Measurements from ENCODE around the gene MAML3. TPM values are rescaled to one million over a fixed set of nuclear protein-coding genes. Genes with fewer than 3 reads are reported as not detected.

MAML3 gene
- total RNA-seq, 1 donor from 2014 or later: 13.9 TPM

- DNase-seq (ENCODE audit: low spot score): no peak
Observed at GRCh38 chr4:140126261-140126660, 27.7 kb downstream of the MAML3 start.

DNA sequence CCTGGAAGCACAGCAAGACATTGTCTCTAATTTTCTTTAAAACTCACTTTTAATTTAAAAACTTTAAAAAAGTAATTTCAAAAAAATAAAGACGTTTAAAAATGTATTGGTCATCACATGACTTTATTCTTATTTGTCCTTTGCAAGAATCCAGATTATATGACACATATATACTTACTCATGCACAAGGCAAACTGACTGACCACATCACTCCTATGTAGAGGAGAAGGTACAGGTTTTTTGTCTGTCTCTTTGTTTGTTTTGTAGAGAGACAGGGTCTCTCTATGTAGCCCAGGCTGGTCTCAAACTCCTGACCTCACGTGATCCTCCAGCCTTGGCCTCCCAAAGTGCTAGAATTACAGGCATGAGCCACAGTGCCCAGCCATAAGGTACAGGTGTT lies 28.6 kb downstream of the MAML3 start:
- no peak for DNase-seq (ENCODE audit: low spot score)

DNA sequence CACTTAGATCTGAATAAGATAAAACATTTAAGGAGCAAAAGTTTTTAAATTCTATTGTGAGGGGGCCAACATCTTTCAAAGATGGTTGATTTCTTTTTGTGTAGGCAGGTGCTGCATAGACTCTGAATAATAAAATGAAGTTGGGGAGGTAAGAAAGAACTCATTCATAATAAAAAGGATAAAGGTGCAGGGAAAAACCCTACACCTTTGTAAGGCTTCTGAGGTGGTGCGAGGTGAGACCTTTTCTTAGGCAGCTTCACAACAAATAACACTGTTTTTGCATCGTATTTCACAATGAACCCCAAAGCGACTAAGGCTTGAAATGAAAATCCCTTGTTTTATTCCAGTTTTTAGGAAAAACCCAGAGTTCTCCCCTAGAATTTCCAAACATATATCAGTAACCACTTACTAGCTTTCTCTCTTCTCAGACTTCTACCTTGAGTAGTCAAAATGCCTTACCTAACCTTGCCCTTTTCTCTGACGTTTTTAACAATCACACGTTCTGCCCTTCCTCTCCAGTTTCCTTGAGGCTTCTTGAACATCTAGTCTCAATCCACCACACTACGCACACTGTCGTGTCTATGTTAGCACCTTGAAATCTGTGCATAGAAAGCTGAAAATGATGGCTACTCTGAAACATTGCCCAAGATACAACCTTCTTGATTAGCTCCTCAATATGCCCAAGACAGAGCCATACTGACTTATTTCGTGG lies 30.2 kb downstream of the MAML3 start:
- no peak for DNase-seq (ENCODE audit: low spot score)

- DNase-seq (ENCODE audit: low spot score): no peak
Observed at GRCh38 chr4:140122891-140123290, 31.1 kb downstream of the MAML3 start.

- no peak for DNase-seq (ENCODE audit: low spot score)
Observed at GRCh38 chr4:140121646-140122045, 32.3 kb downstream of the MAML3 start.

DNA sequence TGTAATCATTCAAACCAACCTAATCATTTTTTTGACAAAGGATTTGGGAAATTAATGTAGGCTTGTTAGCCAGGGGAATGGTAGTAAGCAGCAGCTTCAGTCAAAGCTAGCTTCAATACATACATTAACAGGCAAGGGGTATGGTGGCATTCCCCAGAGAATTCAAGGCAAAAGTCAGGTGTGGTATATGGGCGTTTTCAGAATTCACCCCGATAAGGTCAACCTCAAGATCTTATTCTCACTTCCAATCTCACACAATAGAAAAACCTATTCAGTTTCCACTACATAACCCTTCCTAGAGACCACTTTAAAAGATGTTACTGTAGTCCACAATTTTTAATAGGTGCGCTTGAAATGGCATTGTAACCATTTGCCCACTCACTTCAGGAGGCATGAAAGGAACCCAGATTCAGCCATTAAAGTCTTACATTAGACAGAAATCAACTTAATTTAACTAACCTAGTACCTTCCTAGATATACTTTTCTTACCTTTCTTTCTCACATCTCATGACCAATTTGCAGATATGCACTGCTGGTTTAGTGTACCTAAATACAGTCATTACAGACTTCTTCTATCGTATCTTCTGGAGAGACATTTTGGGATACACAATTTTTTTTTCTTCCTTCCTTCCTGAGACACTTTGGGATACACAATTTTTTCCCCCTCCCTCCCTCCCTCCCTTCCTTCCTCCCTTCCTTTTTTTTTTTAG lies 34.9 kb downstream of the MAML3 start:
- DNase-seq (ENCODE audit: low spot score): no peak

GRCh38 chr4:140117947-140118346 lies 36.0 kb downstream of the MAML3 start:
- DNase-seq (ENCODE audit: low spot score): no peak

- DNase-seq (ENCODE audit: low spot score): no peak
Observed at GRCh38 chr4:140116442-140117104, 37.4 kb downstream of the MAML3 start.

DNA sequence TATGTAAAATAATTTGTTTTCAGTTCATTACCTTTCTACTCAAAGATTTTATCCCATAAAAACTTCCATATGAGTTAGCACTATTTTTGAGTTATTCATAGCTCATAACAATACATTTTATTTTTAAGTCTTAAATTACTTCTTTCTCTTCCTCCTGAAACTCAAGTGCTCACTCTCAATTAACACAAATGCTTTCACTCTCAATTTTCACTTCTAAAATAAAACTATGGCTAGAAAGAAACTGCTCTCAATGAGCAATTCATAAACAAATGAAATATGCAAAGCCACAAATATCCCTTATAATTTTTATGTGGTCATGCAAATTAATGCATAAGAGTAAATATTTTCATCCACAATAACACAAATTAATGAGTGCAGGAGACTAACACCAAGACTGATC lies 38.8 kb downstream of the MAML3 start:
- DNase-seq (ENCODE audit: low spot score): no peak

DNA sequence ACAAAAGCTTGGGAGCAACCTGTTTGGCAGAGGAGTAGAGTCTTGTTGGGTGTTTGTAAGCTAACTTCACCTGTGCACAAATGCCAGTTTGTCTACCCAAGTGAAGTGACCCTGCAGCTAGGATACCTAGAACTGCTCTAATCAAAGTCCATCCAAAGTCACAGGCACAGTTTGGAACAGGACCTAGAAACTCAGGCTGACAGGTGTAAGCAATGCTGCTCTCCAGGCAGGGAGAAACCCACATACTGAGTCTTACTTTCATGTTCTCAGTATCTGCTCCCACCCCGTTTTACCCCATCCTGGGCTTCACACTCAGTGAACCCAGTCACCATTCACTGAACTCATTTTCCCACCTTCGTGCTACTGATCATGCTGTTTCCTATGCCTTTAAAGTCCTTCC lies 40.3 kb downstream of the MAML3 start:
- DNase-seq (ENCODE audit: low spot score): no peak

GRCh38 chr4:140112576-140112975 lies 41.4 kb downstream of the MAML3 start:
- no peak for DNase-seq (ENCODE audit: low spot score)

- DNase-seq (ENCODE audit: low spot score): no peak
Observed at GRCh38 chr4:140111256-140111655, 42.7 kb downstream of the MAML3 start.

DNA sequence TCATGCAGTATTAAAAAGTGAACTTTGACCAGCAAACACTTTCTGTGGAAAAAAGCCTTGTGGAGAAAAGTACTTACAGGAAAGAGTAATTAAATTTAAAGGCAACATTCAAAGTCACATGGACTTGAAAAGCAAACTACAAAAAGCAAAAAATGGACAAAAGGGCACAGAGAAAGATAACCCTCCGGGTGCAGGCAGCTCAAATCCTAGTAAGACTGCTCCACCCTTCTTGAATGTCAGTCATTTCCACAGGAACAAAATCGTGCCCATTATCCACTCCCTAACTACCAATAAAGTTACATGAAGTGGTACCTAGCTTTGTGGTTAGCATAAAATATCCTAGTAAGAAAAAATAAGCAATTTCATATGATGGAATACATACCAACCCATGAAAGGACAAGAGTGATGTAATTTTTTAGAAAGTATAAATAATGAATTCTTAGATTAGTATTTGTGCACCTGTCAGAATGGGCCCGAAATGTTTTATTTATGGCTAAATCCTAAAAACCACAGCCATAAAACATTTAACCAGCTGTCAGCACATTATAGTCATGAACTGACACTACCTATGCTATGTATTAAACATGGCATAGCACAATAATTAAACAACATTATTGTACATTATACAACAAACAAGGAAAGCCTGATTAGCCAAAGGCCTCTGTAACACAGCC lies 43.3 kb downstream of the MAML3 start:
- DNase-seq (ENCODE audit: low spot score): no peak

- DNase-seq (ENCODE audit: low spot score): no peak
Observed at GRCh38 chr4:140109737-140110136, 44.2 kb downstream of the MAML3 start.

- DNase-seq (ENCODE audit: low spot score): no peak
Observed at GRCh38 chr4:140109292-140109691, 44.7 kb downstream of the MAML3 start.

DNA sequence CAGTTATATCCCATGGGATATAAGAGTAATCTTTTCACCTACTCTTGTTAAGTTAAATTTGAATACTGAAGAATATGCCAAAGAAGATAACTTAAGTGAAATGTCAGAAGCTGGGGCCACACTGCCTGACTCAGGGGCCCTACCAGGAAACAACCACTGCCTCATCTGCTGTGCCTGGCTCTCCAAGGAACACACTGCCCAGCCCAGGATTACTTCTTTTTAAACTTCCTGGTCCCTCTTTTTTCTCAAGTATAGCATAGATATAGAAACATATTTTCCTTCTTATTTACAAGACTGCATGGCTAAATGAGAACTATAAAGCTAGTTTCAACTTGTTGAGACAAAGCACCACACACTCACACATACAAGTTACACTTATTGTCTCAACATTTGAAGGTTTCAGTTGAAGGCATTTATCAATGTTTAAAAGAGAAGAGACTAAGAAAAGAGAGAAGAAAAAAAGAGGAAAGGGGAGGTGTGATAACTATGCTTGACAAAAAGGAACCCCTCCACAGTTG lies 45.2 kb downstream of the MAML3 start:
- DNase-seq (ENCODE audit: low spot score): no peak

DNA sequence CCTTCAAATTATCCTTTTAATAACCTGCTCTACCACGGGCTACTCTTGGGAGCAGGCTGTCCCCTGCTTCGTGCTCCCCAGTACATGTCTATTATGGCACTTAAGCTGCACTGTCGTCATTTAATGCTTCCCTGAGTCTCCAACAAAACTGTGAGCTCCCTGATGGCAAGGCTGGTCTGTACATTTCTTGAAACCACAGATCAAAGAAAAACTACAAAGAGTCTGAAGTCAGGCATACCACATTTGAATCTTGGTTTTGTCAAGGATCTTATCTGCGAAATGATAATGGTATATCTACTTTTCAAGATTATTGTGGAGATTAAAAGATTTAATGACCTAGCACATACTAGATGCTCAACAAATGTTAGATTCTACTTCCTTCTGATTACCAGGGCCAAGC lies 45.7 kb downstream of the MAML3 start:
- DNase-seq (ENCODE audit: low spot score): no peak

GRCh38 chr4:140106289-140106844 lies 47.6 kb downstream of the MAML3 start:
- no peak for DNase-seq (ENCODE audit: low spot score)

GRCh38 chr4:140105436-140105835 lies 48.5 kb downstream of the MAML3 start:
- DNase-seq (ENCODE audit: low spot score): no peak

DNA sequence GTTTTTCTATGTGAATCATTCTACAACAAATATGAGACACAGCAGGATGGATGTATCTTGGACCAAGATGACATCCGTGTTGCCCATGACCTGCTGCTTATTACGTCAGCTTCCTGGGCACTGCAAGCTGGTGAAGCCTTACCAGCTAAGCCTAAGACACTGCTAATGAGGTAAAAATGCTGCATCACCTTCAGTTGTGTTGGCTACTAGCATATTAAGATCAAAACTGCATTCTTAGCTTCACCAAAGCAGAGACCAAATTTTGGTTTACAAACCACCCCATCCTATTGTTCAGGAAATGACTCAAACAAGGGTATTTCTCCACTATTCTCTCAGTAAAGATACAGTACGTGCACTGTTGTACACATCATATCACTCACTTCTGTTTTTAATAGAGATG lies 50.3 kb downstream of the MAML3 start:
- DNase-seq (ENCODE audit: low spot score): no peak

- no peak for DNase-seq (ENCODE audit: low spot score)
Observed at GRCh38 chr4:140102421-140102820, 51.6 kb downstream of the MAML3 start.

DNA sequence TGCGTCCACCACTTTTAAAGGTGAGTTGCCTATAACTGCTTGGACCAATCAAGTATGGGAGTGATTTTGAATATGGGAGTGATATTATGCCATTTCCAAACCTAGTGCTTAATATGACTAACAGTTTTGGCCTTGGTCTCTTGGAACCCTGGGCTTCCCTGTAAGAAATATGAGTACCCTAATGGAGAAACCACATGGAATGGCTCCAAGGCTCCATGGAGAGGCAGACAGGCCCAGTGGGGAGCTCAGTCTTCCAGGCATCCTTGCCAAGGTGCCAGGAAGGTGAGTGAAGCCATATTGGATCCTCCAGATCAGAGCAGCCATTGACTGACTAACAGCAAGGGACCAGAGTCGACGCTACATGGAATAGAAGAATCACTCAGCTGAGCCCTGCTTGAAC lies 53.2 kb downstream of the MAML3 start:
- DNase-seq (ENCODE audit: low spot score): no peak
